T-helper 2 cell treated with Interferon-gamma antibody and Interleukin-4, amounts not matched to agents 100 ng/mL and 5 ng/mL, for 36 hours (primary cell): ENCODE results near the gene LRRC47. TPM values are rescaled to one million over a fixed set of nuclear protein-coding genes. Genes with fewer than 3 reads are reported as not detected.

Experiments used
- intact Hi-C: fragments of 100-400 bp; cut with micrococcal nuclease; formaldehyde crosslinking; loops from one replicate; pipeline ENCODE4 v1.15.1; 2023
- total RNA-seq: library from RNA; stranded (reverse); gene quantifications from 2 replicates; pipeline ENCODE4 v1.2.3, GENCODE V29; 2022

The LRRC47 gene
- total RNA-seq, 1 donor from 2014 or later: 40.4 TPM

GRCh38 chr1:3787349-3787715, 9.0 kb downstream of the LRRC47 start:
- intact Hi-C loops: no loop called here

- intact Hi-C loops: no loop called here
These were observed 9.6 kb downstream of the LRRC47 start for GRCh38 chr1:3786468-3787348.

GRCh38 chr1:3785456-3786157, 10.7 kb downstream of the LRRC47 start:
- intact Hi-C loops: no loop called here

GRCh38 chr1:3785045-3785444, 11.3 kb downstream of the LRRC47 start:
- intact Hi-C loops: no loop called here

GRCh38 chr1:3783651-3784474, 12.4 kb downstream of the LRRC47 start:
- intact Hi-C loops: no loop called here

- intact Hi-C loops: no loop called here
These were observed 15.4 kb downstream of the LRRC47 start for GRCh38 chr1:3780901-3781300.

- intact Hi-C loops: loop anchor here (10.0 kb wide), 1 partner anchor 125 kb away; the partner anchor contains the start of genes TP73 and WRAP73
These were observed 16.3 kb downstream of the LRRC47 start for GRCh38 chr1:3779912-3780416.

- intact Hi-C loops: loop anchor here (10.0 kb wide), 1 partner anchor 125 kb away; the partner anchor contains the start of genes TP73 and WRAP73
These were observed 16.9 kb downstream of the LRRC47 start for GRCh38 chr1:3779265-3779911.

GRCh38 chr1:3778590-3779264, 17.6 kb downstream of the LRRC47 start:
- intact Hi-C loops: loop anchor here (10.0 kb wide), 1 partner anchor 124 kb away; the partner anchor contains the start of genes TP73 and WRAP73

- intact Hi-C loops: loop anchor here (10.0 kb wide), 1 partner anchor 123 kb away; the partner anchor contains the start of genes TP73 and WRAP73
These were observed 18.4 kb downstream of the LRRC47 start for GRCh38 chr1:3777647-3778589.

- intact Hi-C loops: loop anchor here (10.0 kb wide), 1 partner anchor 122 kb away; the partner anchor contains the start of genes TP73 and WRAP73
These were observed 19.2 kb downstream of the LRRC47 start for GRCh38 chr1:3777078-3777547.

GRCh38 chr1:3776231-3776961, 19.9 kb downstream of the LRRC47 start:
- intact Hi-C loops: loop anchor here (10.0 kb wide), 1 partner anchor 122 kb away; the partner anchor contains the start of genes TP73 and WRAP73

- intact Hi-C loops: loop anchor here (10.0 kb wide), 1 partner anchor 121 kb away; the partner anchor contains the start of genes TP73 and WRAP73
These were observed 20.6 kb downstream of the LRRC47 start for GRCh38 chr1:3775490-3776230.

- intact Hi-C loops: loop anchor here (5.0 to 10.0 kb wide), 2 partner anchors 120 to 127 kb away; partner anchors contain the start of genes C1orf174, TP73 and WRAP73
These were observed 21.3 kb downstream of the LRRC47 start for GRCh38 chr1:3774946-3775489.

GRCh38 chr1:3774276-3774945, 21.9 kb downstream of the LRRC47 start:
- intact Hi-C loops: loop anchor here (5.0 to 10.0 kb wide), 2 partner anchors 120 to 128 kb away; partner anchors contain the start of genes C1orf174, TP73 and WRAP73
